Testis (tissue), 2 donors: Measurements from ENCODE around the gene GRB7.

Experiments
- CTCF ChIP-seq, 3 experiments: fragments of 450-650 bp in 2 of 3; fragments of 200-600 bp in 1 of 3; sonication (generic) in 1 of 3; IDR thresholded peaks; one replicate each; pipeline ENCODE4 v1.5.1; 2016 to 2019; ENCODE audit warnings: antibody characterized with exemption in 3 of 3, mild to moderate bottlenecking in 2 of 3, moderate library complexity in 1 of 3
- POLR2A ChIP-seq: fragments of 450-650 bp; IDR thresholded peaks from one replicate; pipeline ENCODE4 v1.6.1; 2017; ENCODE audit warnings: antibody characterized with exemption, mild to moderate bottlenecking, moderate library complexity

- TF ChIP-seq CTCF (IDR thresholded peaks at IDR 0.05), result no peak
- TF ChIP-seq POLR2A, result no peak
These were observed 27.5 kb upstream of the GRB7 start for GRCh38 chr17:39709998-39710964.
